HG02943 (cell line): ENCODE data around the gene ALAS1.
"Not testable (repeated sequence)": the region's sequence is repeated elsewhere in the genome, so short reads cannot be mapped to it uniquely, and the experiment has no call there.

Experiments
- ATAC-seq: cut with Tn5 transposase; IDR thresholded peaks from one replicate; pipeline ENCODE4 v1.9.1; 2021; ENCODE audit warnings: mild to moderate bottlenecking, low read depth, moderate library complexity; ENCODE audit not compliant: unreplicated experiment

ALAS1 gene

GRCh38 chr3:52176180-52176752, 21.7 kb upstream of the ALAS1 start:
- ATAC-seq = no peak

DNA sequence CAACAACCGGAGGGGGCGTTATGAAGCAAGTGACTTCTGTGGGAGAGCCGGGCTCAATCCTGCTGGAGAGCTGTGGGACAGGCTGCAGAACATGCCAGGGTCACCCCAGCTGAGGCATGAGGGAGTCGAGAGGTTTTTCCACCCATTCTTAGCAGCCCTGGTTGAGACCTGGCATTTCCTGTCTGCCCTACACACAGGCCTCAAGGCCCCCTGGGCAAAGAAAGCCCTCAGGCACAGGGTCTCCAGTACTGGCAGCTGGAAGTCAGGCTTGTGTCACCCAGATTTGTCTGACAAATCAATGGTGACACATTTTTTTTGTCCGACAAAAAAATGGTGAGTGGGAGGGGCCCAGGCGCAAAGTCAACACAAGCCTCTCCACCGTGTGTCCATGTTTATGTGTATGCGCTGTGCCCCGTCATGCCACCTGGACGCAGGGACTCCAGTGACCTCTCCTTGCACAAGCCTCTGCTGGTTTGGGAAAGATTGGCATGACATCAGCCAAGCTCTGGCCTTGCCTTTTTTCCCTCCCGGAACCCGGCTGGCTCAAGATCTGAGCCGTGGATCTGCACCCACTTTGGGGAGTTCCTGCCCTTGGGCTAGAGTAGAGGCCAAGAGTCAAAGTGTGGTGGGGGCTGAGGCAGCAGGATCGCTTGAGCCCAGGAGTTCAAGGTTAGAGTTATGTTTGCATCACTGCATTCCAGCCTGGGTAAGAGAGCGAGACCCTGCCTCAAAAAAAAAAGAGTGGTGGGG, 20.8 kb upstream of the ALAS1 start:
- no peak for ATAC-seq

DNA sequence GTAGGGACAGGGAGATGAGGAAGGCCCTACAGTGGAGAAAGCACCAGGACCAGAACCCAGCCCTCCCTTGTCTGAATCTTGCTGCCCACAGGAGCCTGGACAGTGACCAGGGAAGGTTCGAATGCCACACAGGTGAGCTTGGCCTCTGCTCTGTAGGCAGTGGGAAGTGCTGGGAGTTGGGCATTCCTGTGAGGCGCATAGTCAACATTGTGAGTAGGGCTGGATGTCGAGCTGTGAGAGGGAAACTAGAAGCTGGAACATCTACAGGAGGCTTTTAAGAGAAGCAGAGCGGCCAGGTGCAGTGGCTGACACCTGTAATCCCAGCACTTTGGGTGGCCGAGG, 20.3 kb upstream of the ALAS1 start:
- no peak for ATAC-seq

GRCh38 chr3:52178126-52178525, 19.8 kb upstream of the ALAS1 start:
- not testable (repeated sequence) for ATAC-seq

- no peak for ATAC-seq
These were observed 19.4 kb upstream of the ALAS1 start for GRCh38 chr3:52178537-52178936.

DNA sequence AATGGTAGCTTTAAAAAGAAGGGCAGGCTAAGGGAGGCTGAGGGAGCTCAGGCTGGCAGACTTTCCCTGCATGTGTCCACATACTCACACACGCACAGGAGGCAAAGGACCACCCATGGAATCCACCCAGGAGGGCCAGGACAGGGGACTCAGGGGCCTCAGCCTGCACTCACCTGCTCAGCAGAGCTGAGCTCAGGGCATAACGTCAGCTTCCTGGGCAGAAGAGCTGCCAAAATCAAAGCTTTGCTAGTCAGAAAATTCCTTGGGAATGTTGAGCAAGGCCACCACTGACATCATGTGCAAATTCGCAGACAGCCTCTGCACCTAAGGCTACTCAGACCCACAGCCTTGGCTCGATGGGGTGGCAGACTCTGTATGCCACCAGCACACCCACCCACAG, 16.4 kb upstream of the ALAS1 start:
- no peak for ATAC-seq

DNA sequence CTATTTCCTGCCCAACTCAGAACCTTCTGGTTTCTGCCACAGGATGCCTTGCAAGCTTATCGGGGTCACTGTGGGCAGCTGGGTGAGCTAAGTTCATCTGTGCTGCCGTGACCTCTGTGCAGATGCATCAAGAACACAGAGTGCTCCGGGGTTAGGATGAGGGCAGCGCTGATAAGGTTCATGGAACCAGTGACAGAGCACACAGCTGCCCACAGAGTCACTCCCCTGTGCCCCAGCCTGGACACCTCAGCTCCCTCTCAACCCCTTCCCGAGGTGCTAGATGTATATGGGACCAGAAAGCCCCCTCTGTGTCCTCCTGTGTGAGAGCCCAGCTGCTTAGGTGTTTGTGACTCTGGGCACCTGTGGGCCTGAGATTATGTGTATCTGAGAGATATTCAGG, 15.8 kb upstream of the ALAS1 start:
- no peak for ATAC-seq

GRCh38 chr3:52182691-52183090, 15.3 kb upstream of the ALAS1 start:
- ATAC-seq = no peak

DNA sequence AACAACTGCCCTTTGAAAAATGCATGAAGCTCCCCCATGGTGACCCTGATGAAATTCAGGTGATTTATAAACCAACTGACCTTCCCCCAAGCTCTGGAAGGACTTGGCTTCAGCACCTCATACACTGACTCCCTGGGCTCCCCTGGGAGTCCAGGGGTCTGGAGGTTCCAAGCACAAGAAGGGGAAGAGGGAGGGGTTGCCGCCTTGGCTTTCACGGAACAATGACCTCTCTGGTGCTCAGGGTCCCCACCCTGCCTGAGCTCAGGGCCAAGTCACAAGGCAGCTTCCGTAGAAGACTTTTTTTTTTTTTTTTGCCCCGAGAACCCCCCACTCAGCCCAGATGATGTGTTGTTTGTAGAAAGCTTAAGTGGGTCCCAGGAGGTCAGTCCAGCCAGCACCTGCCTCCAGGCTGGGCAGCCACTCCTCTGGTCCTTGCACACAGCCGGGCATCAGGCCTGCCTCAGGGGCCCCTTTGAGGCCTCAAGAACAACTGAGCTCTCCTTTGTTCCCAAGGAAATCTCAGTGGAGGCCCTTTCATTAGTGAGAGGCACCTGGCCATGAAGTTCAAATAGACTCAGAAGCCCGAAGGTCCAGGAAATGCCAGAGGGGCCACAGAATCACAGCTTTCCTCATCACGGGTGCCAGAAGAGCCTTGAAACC, 14.0 kb upstream of the ALAS1 start:
- no peak for ATAC-seq

GRCh38 chr3:52184690-52185089, 13.3 kb upstream of the ALAS1 start:
- ATAC-seq = no peak

- ATAC-seq = no peak
These were observed 12.6 kb upstream of the ALAS1 start for GRCh38 chr3:52185311-52185710.

DNA sequence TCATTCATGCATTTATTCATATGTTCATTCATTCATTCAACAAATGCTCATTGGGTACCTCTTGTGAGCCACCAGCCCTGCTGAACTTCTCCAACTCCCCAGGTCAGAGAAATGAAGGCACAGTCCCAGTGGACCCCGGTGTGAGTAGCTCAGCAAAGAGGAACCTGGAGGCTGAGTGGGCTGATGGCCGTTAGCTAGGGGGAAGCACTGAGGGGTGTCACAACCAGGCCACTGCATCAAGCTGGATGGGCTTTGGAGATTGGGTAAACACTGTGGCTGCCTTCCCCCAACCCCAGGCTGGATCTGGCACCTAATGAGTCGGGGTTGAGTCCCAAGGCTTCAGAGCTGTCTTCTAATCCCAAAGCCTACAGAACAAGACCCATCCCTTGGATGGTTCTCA, 12.1 kb upstream of the ALAS1 start:
- ATAC-seq = no peak

DNA sequence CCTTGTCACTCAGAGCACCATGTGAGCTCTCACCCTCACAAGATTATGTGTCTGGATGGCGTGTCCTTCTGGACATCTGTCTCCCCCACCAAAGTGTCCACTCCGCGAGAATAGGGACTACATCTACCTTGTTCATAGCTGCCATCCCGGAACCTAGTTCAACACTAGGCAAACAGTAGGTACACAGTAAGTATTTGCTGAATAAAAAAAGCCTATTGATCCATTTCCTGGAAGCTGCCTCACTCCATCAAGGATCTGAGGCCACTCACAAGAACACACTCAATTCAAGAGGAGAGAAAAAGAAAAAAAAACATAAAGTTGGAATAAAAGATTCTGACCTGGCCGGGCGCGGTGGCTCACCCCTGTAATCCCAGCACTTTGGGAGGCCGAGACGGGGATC, 11.2 kb upstream of the ALAS1 start:
- no peak for ATAC-seq

DNA sequence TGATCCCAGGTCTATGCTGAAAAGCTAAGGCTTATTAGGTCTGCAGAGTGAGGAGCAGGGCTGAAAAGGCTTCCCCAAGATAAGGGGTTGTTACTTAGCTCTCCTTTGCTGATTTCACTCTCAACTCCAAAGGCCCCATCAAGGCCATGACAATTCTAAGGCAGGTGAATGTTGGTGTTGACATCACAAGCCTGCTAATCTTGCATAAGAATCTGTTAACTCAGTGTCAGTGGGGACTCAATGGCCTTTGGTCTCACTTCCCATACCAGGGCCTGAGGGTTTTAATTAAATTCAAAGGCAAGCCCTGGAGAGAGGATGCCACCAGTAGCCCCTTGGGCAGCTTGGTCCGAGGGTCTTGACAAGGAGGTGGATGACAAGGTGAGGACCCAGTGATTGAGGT, 9.4 kb upstream of the ALAS1 start:
- no peak for ATAC-seq

DNA sequence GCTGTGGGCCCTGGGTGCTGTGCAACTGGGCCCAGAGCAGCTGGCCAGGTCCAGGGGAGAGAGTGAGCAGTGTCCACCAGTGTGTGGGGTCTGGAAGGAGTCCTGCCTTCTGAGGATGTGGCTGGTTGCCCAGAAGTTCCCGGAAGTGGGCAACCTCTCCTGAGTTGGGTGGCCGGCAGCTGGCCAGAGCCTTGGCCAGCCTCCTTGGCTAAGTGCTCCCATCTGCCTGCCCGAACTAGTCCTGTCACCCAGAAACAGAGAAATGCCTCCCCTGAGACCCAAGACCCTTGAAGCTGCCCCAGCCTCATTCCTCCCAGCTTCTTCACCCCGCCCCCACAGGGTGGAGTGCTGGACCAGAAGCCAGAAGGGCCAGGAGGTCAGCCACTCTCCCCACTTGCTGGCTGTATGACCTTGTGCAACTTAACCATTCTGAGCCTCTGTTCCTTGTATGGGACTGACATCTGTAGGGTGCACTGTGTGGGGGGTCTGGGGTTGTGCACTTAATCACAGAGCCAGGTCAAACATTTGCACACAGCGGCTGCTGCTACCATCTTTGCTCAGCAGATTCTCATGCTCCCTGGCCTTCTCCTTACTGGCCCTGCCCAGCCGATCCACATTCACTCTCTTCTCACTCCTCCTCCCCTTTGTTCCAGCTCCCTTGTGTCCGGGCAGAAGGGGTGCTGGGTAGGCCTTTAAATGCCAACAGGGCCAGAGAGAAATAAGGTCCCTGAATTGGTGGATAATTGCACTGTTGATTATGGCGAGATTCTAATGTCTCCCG, 7.5 kb upstream of the ALAS1 start:
- ATAC-seq = no peak

DNA sequence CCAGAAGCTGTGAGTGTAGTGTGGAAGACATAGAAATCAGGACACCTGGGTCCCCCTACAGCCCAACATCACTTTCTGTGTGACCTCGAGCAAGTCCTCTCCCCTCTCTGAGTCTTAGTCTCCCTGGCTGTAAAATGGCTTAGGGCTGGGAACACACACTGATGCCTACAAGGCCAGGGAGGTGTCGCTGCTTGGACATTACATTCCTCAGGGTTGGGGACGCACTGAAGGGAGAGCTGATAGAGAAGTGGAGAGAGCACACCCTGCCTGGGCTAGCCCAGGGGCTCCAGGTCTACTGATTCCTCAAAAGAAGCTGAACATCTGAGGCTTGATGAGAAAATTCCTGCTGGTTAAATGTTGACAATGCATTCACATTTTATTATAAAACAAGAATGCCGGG, 6.3 kb upstream of the ALAS1 start:
- ATAC-seq = no peak

DNA sequence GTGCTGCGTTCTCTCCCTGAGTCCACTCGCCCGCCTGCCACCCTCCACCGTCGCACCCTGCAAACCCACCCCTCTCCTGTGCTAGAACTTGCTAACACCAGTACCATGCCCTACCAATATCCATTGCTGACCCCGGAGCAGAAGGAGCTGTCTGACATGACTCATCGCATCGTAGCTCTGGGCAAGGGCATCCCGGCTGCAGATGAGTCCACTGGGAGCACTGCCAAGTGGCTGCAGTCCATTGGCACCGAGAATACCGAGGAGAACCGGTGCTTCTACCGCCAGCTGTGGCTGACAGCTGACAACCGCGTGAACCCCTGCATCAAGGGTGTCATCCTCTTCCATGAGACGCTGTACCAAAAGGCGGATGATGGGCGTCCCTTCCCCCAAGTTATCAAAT, 4.9 kb upstream of the ALAS1 start:
- no peak for ATAC-seq

- ATAC-seq = no peak
These were observed 3.3 kb upstream of the ALAS1 start for GRCh38 chr3:52194485-52195290.

- ATAC-seq = no peak
These were observed 2.7 kb upstream of the ALAS1 start for GRCh38 chr3:52195291-52195597.

DNA sequence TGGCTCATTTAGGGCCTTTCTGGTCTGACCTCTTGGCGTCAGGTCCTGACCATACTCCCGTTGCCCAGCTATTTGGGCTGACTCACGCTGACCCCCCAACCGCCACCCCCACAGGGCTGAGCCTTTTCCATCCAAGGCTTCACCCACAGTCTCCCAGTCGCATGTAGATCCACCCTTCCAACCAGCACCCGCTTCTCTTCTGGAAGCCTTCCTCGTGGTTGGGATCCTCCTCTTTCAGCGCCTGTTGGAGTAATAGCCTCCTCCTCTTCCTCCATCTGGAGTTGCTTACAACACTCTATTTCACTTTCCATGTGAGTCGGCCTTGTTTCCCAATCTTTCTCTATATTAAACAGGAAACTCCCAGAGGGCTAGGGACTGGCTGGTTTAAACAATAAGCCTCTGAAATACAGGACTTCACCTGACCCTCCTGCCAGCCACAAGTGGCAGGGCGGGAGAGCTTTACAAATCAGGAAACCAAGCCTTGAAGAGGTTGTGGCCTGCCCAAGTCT, 2.1 kb upstream of the ALAS1 start:
- ATAC-seq = no peak

DNA sequence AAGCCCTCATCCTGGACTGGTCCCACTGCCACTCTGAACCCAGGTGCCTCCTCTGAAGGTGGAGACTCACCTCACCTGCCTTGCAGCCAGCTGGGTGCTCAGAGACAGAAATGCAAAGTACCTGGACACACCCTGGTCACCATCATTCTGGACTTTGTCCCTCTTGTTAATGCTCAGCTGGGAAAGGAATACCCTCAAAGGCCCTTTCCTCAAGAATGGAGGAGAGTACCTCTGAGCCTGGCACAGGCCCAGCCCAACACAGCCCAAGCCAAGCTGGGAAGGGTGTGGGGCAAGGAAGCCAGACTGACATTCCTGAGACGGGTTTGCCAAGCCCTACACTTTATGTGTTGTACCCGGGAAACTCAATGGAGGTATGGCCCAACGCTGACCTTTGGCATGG, 983 bp upstream of the ALAS1 start:
- ATAC-seq = no peak
